CD4-positive, alpha-beta T cell treated with Interleukin-21 for 1 hour (primary cell): ENCODE measurements around the gene CDK6.

ENCODE experiments used
- DNase-seq: peaks from one replicate; pipeline ENCODE4 v3.0.0-alpha.2; 2020

CDK6 gene

DNA sequence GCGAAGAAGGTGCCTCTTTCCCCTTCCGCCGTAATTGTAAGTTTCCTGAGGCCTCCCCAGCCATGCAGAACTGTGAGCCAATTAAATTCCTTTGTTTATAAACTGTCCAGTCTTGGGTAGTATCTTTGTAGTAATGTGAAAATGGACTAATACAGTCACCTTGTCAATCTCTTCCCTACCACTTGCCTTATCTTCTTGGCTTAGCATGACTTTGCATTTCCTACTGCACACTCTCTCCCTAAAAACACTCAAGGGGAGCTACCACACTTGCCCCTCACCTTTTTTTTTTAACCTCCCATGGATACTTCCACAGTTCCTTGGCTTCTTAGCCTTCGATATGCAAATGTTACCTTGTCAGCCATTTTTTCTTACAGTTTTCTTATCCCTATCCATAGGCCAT is 7.4 kb upstream of the CDK6 start:
- DNase-seq = no peak

DNA sequence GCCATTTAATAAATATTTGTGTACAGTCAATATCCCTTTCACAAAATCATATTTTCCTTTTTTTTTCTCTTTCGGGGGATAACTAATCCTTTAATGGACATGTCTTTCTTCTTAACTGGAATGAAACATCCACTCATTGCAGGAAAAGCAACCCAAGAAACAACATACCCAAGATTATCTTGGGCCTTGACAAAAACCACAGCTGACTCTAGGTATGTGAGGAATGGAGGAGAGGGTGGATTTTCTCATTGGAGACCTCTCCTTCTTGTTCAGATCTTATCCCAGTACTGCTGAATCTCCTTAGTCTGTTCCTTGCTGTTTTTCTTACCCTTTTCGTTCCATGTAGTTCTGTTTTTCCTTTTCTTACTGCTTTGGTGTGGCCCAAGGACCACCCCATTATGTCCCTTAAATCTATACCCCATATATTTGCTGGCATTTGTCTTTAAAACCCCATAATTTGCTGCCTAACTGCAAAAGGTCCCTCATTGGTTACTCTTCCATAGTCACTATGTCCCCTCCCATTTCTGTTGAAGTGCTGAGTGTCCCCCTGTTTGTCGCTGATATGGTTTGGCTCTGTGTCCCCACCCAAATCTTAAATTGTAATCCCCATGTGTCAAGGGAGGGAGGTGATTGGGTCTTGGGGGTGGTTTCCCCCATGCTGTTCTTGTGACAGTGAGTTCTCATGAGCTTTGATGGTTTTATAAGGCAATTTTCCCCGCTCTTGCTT is 6.8 kb upstream of the CDK6 start:
- DNase-seq = no peak

DNA sequence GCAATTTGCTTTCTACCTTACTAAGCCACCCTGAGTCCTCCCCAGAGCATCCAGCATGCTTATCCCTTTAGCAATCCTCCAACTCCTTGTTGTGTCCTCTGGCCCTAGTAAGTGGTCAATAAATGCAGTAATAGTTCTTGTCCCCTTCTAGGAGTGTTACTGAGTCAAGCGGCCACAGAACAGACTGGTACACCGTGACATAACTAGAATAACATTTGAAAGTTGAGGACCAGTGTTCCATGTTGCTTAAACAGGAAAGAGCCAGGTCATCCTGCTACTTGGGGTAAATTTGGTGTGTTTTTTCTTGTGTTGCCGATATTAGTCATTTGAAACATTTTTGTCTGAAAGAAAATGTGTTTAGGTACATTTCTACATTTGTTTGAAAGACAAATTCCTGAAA is 4.8 kb upstream of the CDK6 start:
- DNase-seq = no peak

DNA sequence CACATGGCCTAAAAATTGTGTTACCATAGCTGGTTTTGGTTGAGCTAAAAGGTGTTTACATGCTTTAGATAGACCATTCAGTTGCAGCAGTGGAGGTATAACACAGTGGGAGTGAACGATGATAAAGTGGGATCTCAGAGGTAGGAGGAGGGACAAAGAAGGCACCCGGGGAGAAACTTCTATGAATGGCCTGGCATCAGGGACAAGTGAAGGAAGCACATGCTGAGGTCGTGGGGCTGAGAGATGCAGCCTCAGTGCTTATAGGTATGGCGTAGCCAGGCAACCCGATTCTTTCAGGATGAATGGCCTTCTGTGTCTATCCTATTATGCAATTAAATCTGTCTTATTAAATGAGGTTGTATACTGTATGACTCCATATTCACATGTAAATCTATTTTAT is 3.9 kb upstream of the CDK6 start:
- no peak for DNase-seq

DNA sequence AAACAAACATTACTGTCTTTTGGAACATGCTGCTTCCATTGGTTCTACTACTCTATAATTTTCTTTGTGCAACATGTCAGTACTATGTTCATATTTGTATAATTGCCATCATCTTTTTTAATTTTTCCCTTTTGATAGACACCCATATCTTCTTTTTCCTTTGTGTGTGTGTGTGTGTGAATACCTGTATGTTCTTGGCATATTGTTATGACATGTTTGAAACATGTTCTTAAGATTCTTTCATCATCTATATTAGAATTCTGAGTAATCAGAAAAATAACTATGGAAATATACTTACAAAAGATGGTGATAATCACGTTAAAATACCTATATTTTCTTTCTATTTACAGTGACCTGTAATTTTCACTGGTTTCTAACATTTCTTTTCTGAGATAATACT is 3.5 kb upstream of the CDK6 start:
- no peak for DNase-seq

DNA sequence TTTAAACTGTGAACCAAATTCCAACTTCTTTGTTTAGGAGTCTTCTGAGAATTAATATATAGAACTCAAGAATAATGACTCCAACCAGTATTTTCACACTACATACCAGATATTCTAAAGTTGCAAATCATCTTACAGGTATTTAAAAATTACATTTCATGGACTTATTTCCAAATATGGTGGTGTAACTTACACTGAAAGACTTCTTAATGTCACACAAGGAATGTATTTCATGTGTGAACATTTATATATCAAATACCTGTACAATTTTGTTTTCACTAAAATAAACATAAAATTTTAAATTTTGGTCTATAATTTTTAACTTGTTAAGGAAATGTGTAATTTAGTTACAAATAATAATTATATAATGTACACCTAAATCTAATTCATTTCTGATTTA is 2.6 kb upstream of the CDK6 start:
- no peak for DNase-seq

DNA sequence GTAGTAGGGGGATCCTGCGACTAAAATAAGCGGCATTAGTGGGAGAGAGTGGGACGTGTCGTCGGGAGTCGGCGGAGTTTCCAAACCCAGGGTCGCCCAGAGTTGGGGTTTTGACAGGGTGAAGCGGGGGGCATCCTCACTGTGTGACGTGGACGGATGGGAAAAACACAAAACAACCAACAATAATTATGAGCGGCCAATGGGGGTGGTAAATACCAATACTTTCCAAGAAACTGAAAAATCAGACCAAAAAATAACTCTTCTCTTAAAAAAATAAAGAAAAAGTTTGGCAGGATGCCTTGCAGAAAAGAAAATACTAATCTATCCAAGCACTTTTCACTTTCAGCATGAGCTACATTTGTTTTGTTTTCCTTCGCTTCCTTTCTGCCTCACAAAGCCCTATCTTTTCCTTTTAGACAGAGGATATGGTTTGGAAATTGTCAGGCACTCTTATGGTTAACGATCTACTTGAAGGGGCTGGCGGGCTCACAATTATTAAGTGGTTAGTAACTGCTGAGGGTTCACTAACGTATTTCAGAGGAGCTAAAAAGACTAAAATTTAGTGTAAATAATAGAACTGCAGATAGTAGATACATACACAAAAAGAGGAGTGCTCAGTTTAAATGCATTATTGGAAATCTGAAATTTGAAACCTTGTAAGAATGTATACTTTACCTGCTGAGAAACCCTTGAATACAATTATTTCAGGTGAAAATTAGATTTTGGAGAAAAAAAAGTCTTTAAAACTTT is 802 bp upstream of the CDK6 start:
- DNase-seq = no peak

DNA sequence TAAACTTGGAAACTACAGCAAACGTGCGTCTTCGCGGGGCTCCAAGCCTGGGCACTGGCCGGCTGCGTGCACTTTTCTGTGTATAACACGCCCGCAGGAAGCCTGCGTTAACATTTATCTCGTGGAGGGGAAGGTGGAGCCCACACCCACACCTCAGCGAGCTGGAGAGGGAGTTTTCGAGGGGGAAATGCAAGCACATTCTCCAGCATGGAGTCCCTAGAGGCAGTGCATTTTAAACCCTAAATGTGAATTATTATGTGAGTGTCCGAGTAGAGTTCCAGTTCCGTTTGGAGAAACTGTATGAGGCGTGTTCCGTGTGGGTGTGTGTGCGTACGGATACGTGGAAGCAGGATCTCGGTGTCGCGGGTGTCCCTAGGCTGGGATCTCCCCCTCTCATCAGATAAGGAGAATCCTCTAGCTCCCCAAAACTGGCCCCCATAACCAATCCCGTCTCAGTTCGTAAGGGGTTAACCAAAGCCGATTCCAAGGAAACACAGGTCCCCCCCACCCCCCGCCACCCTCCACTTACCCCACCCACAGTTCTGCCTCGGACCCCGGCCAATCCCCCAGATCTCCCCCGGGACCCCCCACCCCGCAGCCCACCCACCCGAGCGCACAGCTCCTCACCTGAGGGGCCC is 403 bp downstream of the CDK6 start:
- peak; percentile 50 for DNase-seq

DNA sequence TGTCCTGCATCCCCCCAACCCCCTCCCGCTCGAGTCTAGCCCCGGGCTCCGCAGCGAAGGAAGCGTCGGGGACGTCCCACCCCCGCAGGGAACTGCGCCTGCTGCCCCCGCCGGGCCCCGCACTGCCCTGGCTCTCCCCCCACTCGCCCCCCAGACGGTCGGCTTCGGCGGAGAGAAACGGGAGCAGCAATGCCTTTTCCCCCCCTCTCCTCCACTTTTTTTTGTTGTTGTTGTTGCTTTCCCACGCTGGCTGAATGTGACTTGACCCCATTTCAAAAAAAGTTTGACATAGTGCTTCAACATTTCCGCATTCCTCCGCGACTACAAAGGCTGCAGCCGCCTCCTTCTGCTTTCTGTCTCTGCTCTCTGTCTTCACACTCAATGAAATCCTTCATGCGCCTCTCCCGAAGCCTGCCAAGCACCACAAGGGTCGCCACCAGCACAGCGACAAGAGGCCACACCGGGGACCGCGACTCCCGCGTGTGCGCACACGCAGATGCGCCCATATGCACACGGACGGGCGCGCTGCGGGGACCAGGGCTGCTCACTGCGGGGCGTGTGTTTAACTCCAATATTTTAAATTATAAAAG is 1.0 kb downstream of the CDK6 start:
- DNase-seq = peak; percentile 47

DNA sequence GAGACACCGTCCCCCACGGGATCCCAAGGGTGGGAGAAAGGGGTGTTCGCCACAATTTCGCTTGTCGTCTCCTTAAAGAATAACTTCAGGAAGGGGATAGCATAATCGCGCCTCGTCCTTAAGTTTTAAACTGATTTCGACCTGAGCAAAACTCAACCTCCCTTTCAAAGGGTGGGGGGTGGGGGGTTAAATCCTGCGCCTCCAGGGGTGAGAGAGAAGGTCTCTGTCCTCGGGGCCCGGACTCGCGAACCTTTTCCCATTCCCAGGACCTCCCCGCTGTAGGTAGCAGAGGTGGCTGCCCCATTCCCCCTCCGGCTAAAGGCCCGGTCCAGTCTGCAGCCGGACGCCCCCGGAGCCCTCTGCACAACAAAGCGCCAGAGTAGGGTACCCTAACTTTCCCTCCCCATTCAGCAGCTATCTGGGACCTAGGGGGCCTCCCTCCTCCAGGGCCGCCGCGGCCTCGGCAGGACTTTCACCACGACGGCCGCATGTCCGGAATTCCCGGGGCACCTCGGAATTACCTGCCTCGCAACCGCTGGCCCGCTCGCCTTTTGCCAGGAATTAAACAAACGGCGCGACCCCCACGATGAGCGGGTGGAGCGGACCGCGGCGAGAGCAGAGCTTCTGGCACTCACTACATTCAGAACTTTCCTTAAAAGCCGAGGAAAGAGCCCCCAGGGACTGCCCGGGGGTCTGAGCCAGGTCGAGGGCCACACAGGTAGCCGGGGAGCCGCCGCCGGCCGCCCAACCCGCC is 1.7 kb downstream of the CDK6 start:
- DNase-seq = no peak

DNA sequence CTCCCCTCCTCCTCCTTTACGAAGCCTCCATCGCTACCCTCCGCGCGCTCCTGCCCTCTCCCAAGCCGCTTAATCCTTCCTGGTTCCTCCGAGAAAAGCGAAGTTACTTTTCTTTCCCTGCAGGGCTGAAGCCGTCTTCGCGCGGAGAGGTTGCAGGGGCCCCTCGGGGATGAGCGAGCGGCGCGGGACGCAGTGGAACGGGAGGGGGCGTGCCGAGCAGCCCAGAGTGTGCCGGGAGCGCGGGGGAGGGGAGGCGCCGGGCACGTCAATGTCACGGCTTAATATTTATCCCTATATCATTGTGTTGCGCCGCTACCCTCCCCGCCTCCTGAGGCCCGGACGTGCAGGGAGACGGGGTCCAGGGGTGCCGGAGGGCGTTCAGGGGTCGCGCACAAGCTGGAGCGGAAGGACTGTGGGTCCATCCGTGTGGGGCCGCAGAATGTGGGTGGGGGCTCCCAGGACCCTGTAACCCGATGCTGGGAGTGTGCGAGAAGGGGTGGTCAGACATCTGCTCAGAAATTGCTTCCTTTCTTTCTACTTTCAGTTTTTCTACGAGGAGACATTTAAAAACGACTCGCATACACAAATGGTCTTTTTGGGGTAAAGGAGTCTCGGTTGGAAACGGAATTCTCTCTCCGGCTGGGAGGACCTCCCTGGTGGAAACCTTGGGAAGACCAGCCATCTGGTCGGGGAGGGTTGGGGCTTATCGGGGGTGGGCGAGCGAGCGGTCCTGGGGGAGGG is 2.4 kb downstream of the CDK6 start:
- peak; percentile 73 for DNase-seq

DNA sequence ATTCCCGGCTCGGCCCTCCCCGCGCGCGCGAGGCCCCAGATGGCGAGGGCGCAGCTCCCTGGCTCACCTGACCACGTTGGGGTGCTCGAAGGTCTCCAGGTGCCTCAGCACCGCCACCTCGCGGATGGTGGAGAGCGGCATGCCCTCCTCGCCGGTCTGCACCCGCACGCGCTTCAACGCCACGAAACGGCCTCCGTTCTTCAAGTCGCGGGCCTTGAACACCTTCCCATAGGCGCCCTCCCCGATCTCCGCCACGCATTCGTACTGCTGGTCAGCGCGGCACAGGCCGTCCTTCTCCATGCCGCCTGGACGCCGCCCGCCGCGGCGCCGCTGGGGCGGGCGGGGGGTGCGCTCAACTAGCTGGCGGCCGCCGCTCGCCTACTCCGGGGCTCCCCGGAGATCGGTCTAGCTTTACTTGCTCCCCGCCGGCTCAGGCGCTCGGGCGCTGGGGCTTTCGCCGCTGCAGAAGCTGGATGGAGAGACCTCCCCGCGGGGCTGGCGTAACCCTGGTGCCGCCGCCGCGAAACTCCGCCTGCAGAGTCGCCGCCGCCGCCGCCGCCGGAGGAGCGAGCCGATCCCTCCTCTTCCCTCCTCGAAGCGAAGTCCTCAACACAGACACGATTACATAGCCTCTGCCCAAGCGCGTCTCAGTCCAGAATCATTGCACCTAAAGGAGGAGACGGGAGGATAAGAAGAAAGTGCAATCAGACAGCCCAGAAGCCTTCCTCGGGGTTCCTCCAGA is 3.2 kb downstream of the CDK6 start:
- peak; percentile 88 for DNase-seq

DNA sequence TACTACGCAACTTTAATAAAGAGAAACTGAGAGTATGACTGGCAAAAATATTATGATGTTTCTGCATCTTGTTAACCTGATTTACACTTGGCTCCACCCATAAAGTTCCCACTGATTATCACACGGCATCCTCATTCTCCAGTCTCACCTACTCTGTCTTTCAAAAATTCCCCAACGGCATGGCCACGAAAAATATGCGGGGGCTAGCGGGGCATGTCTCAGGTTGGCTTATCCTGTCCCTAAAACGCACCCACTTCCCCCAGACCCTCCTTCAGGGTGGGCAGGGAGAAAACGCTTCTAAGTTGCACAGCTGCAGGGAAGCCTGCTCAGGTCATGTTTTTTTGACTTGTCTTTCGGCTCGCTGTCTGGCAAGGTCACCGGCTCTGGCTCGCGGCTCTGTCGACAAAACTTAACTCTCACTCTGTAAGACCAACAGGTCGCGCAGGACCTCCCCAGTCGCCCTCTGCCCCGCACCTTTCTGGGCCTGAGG is 3.8 kb downstream of the CDK6 start:
- DNase-seq = peak; percentile 48

DNA sequence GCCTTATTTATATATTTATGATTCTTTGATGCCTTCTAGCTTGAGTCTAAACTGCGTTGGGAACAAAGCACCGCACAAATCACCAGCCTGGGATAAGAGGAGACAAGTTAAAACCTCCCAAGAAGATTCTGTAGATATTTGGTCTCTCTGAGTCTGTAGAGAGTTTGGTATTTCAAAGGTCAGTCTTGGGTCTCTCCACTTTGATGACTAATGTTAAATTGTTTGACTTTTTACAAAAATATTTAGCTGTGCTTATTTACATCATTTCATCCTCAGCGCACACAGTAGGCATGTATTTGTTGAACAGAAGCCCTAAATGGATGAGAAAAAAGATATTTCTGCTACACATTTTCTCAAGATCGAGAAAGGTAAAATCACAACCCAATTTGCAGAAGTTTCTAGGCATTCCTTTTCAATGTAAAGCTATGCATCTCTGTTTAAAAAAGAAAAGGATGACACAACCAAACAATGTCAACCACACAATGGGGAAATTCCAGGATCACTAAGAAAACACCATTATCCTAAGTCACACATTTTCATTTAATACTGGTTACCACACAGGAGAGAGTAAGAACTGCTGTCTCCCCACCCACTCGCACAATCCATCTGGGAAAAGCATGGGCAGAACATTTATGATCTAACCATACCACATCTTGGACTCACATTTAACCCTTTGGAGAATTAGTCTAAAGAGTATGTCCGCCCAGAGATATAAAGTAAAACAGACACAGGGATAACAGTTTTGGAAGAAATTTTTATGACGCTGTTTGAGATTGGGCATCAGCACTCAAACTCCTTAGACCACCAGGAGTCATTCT is 4.4 kb downstream of the CDK6 start:
- DNase-seq = peak; percentile 34

DNA sequence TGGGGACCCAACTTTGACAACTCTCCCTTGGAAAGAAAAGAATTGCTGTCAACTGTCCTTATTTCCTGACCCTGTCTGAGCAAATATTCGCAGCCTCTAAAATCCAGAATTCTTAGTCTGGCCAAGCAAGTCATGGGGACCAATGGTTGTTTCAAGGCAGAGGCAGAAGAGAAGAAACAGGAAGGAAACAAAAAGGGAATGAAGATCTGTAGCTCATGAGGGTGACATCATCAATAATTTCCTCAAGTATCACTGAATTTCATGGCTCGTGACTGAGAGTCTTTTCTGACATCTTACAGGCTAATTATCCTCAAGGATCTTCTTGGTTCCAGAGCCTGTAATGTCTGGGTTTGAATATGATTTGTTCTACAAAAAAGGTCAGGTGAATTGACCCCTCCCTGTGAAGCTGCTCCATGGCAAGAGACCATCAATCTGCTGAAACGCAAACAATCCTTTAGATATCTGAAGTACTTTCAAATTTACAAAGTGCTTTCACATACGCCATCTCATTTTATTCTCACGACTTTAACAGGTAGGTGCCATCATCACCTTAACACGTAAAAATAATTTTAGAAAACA is 5.8 kb downstream of the CDK6 start:
- DNase-seq = no peak

DNA sequence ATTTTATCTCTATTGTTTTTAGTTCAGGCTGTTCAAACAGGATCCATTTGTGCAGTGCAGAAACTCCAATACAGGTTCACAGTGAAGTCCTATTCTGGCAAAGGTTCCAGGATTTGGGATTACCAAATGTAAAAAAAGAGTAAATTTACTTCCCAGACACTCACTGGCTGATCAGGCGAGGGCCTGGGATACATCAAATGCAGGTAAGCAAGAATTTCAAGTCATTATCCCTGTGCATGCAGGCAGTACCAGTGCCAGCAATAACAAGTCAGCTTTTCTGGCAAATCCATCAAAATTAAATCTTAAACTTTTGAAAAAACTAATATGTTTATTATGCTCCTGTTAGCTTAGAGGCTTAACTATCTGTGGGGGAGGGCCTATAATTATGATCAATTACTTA is 6.3 kb downstream of the CDK6 start:
- no peak for DNase-seq

DNA sequence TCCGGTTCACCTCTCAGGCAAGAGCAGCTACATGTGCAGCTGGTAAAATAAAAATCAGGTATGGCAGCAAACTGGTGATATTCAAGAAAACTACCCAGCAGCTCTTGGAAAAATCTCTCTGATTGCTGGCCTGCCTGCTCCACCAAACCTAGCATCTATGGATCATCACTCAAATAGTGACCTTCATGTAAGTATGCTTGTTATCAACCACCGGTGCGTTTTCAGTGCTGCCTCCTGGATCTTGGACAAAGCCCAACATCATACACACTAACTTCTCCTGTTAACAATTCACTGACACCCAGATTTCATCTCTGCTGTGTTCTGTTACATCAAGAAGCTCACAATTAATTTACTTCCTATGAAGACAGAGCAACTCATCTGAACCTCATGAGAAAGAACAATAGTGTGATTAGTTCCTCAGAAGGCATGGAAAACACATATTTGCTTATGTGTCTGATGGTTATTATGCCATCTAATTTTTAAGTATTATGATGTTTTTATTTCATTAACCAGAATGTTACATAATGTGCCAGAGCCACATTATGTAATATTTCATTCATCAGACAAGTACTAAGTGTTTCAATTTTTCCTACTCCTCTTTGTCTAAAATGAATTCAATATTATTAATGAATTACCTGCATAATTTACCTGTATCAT is 8.8 kb downstream of the CDK6 start:
- no peak for DNase-seq

DNA sequence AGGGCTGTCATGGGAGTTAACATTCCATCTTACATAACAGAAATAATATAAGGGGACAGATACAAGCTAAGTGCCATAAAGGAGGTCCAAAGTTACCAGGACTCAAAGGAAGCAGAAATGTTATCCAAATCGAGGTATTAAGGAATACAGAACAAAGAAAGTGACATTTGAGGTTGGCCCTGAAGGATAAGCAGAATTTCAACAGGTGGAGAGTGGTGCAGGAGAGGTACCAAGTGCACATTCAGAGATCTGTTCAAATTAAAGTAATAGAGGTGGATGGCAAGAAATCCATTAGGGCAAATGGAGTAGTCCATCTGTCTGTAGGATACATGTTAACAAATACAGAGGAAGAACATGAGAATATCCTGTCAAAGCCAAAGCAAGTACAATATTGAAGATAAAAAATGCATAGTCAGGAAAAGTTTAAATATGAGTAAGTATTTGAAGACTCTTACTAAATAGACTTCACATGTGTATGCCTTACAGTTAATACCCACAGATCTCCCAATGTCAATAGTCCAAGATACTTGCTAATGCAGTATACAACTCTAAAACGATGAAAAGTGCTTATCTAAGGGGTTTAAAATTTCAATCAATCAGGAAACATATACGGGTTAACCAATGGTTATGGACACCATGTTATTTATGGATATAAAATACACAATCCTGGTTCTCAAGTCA is 10.0 kb downstream of the CDK6 start:
- DNase-seq = no peak

DNA sequence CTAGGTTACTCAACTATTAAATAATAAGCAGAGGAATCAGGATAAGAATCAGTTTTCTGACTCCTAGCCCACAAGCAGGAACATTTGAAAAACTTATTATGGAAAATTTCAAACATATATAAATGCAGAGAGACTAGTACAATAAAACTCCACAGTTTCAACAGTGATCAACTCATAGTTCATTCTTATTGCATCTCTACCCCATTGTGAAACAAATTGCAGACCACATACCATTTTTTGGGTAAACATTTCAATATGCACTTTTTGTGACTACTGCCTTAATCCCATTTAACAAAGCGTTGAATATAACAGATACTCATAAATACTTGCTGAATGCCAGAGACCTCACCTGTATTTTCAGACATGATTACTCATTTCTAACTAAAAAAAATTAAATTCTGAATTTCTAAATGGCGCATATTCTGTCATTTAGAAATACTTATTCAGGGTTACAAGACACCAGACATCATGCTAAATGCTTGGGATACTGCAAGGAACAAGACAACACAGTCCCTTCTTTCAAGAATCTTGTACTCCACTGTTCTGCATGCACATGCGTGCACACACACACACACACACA is 11.4 kb downstream of the CDK6 start:
- no peak for DNase-seq
